ENCODE measurements around the gene TLX1. TPM values are rescaled to one million over a fixed set of nuclear protein-coding genes. Genes with fewer than 3 reads are reported as not detected.

The TLX1 gene
- total RNA-seq, 4 donors from 2014 or later: not detected

GRCh38 chr10:101094121-101094879 is 36.8 kb upstream of the TLX1 start:
- intact Hi-C loops (cut with DNase I): no loop called here
- no peaks in the 10 kb centered on the region for H3K9me3 ChIP-seq
- H3K36me3 ChIP-seq: no peaks in the 10 kb centered on the region
- no peak overlapping the region for H3K27ac ChIP-seq
- no peak overlapping the region for H3K4me3 ChIP-seq
- TF ChIP-seq CTCF (IDR thresholded peaks at IDR 0.05) (no peak), POLR2A (IDR thresholded peaks at IDR 0.05) (no peak)
- WGBS, 2 donors: 53 to 60% methylated on average over 1 to 2 of the region's 14 CpGs
- H3K27me3 ChIP-seq: peaks cover 0 to 99% (median 0%) of the 10 kb centered on the region in 4 donors
- peaks cover 0 to 15% (median 4%) of the 10 kb centered on the region in 3 donors for H3K4me1 ChIP-seq
- DNase-seq: no peak

GRCh38 chr10:101095004-101095403 is 36.1 kb upstream of the TLX1 start:
- peaks cover 0 to 99% (median 0%) of the 10 kb centered on the region in 4 donors for H3K27me3 ChIP-seq
- no peaks in the 10 kb centered on the region for H3K36me3 ChIP-seq
- 42 to 60% methylated on average over 5 of the region's 6 CpGs for WGBS, 2 donors

GRCh38 chr10:101095550-101096213 is 35.4 kb upstream of the TLX1 start:
- no peak overlapping the region for H3K27ac ChIP-seq
- intact Hi-C loops (cut with DNase I): loop anchor here (5.0 kb wide), 1 partner anchor 47 kb away; no protein-coding TSS in a partner anchor
- H3K36me3 ChIP-seq: no peaks in the 10 kb centered on the region
- no peak overlapping the region for H3K4me3 ChIP-seq
- peaks cover 0 to 8% (median 4%) of the 10 kb centered on the region in 3 donors for H3K4me1 ChIP-seq
- 0 to 11% methylated on average over 2 to 6 of the region's 7 CpGs for WGBS, 2 donors
- TF ChIP-seq POLR2A (IDR thresholded peaks at IDR 0.05) (no peak), CTCF (IDR thresholded peaks at IDR 0.05) (peak; percentile 47 to 85 (median 77))
- peaks cover 0 to 100% (median 0%) of the 10 kb centered on the region in 4 donors for H3K27me3 ChIP-seq
- no peaks in the 10 kb centered on the region for H3K9me3 ChIP-seq
- no peak for DNase-seq

More at GRCh38 chr10:101095004-101095403, 36.1 kb upstream of the TLX1 start:
- no peak overlapping the region for H3K4me3 ChIP-seq
- no peak for TF ChIP-seq CTCF (IDR thresholded peaks at IDR 0.05)
- no peak for TF ChIP-seq POLR2A (IDR thresholded peaks at IDR 0.05)
- no peaks in the 10 kb centered on the region for H3K9me3 ChIP-seq
- no peak overlapping the region for H3K27ac ChIP-seq
- peaks cover 0 to 9% (median 4%) of the 10 kb centered on the region in 3 donors for H3K4me1 ChIP-seq
- DNase-seq: no peak
- intact Hi-C loops (cut with DNase I): loop anchor here (5.0 kb wide), 1 partner anchor 47 kb away; no protein-coding TSS in a partner anchor

GRCh38 chr10:101096378-101096777 is 34.7 kb upstream of the TLX1 start:
- DNase-seq: no peak
- intact Hi-C loops (cut with DNase I): loop anchor here (5.0 kb wide), 1 partner anchor 46 kb away; no protein-coding TSS in a partner anchor
- H3K4me1 ChIP-seq: peaks cover 0 to 1% (median under 1%) of the 10 kb centered on the region in 3 donors
- no peaks in the 10 kb centered on the region for H3K9me3 ChIP-seq
- WGBS, 2 donors: 67% methylated on average over 3 of the region's 4 CpGs; no CpG with 5 or more reads in 1 of the 2 donors
- no peak overlapping the region for H3K4me3 ChIP-seq
- TF ChIP-seq CTCF (IDR thresholded peaks at IDR 0.05): no peak
- no peak for TF ChIP-seq POLR2A (IDR thresholded peaks at IDR 0.05)
- H3K27ac ChIP-seq: no peak overlapping the region
- no peaks in the 10 kb centered on the region for H3K36me3 ChIP-seq
- H3K27me3 ChIP-seq: peaks cover 0 to 100% (median 0%) of the 10 kb centered on the region in 4 donors

GRCh38 chr10:101097881-101098280 is 33.2 kb upstream of the TLX1 start:
- WGBS, 2 donors: 47 to 52% methylated on average over 4 of the region's 4 CpGs
- H3K4me3 ChIP-seq: no peak overlapping the region
- no peaks in the 10 kb centered on the region for H3K9me3 ChIP-seq
- DNase-seq: no peak
- no peaks in the 10 kb centered on the region for H3K4me1 ChIP-seq
- H3K27me3 ChIP-seq: peaks cover 0 to 100% (median 0%) of the 10 kb centered on the region in 4 donors
- intact Hi-C loops (cut with DNase I): loop anchor here (5.0 kb wide), 1 partner anchor 44 kb away; no protein-coding TSS in a partner anchor
- H3K36me3 ChIP-seq: no peaks in the 10 kb centered on the region
- no peak overlapping the region for H3K27ac ChIP-seq
- no peak for TF ChIP-seq CTCF (IDR thresholded peaks at IDR 0.05)
- no peak for TF ChIP-seq POLR2A (IDR thresholded peaks at IDR 0.05)

Measured in esophagus squamous epithelium (tissue), 5 donors.